ENCODE measurements around the gene KLHL24. TPM values are rescaled to one million over a fixed set of nuclear protein-coding genes. Genes with fewer than 3 reads are reported as not detected.

The KLHL24 gene
- total and polyA plus RNA-seq, 11 donors: 16.5 to 275 (median 199) TPM

DNA sequence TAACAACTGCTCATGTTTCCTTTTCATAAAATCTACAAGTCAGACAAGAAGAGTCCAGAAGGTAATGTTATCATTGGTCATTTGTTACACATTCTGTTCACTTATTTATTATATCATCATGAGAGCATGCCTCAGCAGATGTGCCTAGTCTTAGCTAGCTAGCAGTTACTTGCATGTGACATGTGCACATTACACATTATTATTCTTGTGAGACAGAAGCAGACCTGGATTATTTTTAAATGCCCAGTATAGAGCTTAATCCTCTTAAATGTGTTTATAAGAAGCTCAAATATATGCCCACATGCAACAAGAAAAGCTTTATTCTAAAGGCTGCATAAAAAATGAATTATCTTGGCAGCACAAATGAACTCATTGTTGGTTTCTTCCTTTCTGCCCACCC, 74.8 kb downstream of the KLHL24 start:
- DNase-seq: no peak
- intact Hi-C loops (cut with DNase I): no loop called here
- ATAC-seq: no peak

DNA sequence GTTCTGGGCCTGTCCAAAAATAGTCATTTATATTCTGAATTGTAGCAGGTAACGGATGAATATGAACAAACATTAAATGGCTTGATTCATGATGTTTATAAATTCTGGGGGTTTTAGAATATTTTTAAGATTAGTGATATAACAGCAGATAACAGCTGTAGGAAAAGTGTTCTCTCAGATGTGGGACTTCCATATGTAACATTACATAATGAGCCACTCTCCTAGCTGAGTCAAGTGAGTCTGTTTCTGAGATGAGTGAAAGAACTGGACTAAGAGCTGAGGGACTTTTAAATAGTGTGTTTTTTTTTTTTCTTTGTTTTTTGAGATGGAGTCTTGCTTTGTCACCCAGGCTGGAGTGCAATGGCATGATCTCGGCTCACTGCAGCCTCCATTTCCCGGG, 76.1 kb downstream of the KLHL24 start:
- H3K9me3 ChIP-seq: no peaks in the 10 kb centered on the region
- H3K4me1 ChIP-seq: peaks cover 0 to 7% (median 0%) of the 10 kb centered on the region in 12 donors
- H3K27me3 ChIP-seq: no peaks in the 10 kb centered on the region
- no peak for TF ChIP-seq POLR2A (IDR thresholded peaks at IDR 0.05)
- TF ChIP-seq, protein P1, sequence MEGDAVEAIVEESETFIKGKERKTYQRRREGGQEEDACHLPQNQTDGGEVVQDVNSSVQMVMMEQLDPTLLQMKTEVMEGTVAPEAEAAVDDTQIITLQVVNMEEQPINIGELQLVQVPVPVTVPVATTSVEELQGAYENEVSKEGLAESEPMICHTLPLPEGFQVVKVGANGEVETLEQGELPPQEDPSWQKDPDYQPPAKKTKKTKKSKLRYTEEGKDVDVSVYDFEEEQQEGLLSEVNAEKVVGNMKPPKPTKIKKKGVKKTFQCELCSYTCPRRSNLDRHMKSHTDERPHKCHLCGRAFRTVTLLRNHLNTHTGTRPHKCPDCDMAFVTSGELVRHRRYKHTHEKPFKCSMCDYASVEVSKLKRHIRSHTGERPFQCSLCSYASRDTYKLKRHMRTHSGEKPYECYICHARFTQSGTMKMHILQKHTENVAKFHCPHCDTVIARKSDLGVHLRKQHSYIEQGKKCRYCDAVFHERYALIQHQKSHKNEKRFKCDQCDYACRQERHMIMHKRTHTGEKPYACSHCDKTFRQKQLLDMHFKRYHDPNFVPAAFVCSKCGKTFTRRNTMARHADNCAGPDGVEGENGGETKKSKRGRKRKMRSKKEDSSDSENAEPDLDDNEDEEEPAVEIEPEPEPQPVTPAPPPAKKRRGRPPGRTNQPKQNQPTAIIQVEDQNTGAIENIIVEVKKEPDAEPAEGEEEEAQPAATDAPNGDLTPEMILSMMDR (IDR thresholded peaks at IDR 0.05): no peak
- peaks cover 0 to 20% (median 9%) of the 10 kb centered on the region in 9 donors for H3K36me3 ChIP-seq
- no peak overlapping the region for H3K4me3 ChIP-seq
- intact Hi-C loops (cut with DNase I): no loop called here
- ATAC-seq (no peak), DNase-seq (no peak)
- WGBS, 4 donors: 89 to 99% (median 96%) methylated on average over 3 of the region's 3 CpGs
- H3K27ac ChIP-seq: no peak overlapping the region

More for the DNA sequence above, 74.8 kb downstream of the KLHL24 start:
- no peak for TF ChIP-seq POLR2A (IDR thresholded peaks at IDR 0.05)
- TF ChIP-seq, protein P1 (IDR thresholded peaks at IDR 0.05): no peak
- Histone ChIP-seq H3K9me3 (no peaks in the 10 kb centered on the region), H3K27me3 (no peaks in the 10 kb centered on the region), H3K4me3 (no peak overlapping the region), H3K36me3 (peaks cover 0 to 7% (median 0%) of the 10 kb centered on the region in 9 donors), H3K4me1 (peaks cover 0 to 7% (median 0%) of the 10 kb centered on the region in 12 donors), H3K27ac (no peak overlapping the region)

DNA sequence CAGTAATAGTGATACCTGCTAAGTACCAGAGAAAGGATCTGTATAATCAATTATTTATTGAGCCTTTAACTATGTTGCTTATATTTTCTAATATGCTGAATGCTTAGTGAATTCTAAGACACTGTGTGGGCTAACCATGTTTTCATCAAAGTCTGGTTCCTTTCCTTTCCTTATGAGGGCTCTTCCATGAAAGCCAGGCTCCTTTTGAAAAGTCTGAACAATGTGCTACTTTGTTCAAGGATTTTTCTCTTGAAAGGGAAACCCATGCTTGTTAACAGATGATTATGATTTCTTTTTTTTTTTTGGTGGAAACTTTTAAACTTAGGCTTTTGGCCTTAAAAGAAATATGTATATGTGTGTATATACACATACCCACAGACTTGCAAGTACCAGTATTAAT, 79.2 kb downstream of the KLHL24 start:
- Histone ChIP-seq H3K36me3 (peaks cover 0 to 51% (median 40%) of the 10 kb centered on the region in 9 donors), H3K27ac (no peak overlapping the region), H3K27me3 (no peaks in the 10 kb centered on the region), H3K4me1 (peaks cover 0 to 7% (median 0%) of the 10 kb centered on the region in 12 donors), H3K9me3 (no peaks in the 10 kb centered on the region), H3K4me3 (no peak overlapping the region)
- no peak for DNase-seq
- no peak for TF ChIP-seq POLR2A (IDR thresholded peaks at IDR 0.05)
- TF ChIP-seq, protein P1 (IDR thresholded peaks at IDR 0.05): no peak
- ATAC-seq: no peak
- intact Hi-C loops (cut with DNase I): no loop called here

DNA sequence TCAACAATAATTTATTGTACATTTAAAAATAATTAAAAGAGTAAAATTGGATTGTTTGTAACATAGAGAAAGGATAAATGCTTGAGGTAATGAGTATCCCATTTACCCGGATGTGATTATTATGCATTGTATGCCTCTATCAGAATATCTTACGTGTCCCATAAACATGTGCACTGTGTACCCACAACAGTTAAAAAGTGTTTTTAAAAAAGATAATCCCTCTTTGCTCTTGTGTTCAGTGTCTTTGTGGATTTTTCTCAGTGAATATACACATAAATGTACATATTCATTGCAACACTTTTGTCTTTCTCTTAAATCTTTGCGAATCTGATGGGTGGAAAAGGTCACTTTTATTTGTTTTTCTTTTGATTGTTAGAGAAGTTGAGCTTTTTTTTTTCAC, 82.6 kb downstream of the KLHL24 start:
- intact Hi-C loops (cut with DNase I): no loop called here
- WGBS, 4 donors: 86 to 94% (median 93%) methylated on average over 3 of the region's 3 CpGs
- H3K4me3 ChIP-seq: no peak overlapping the region

More for the DNA sequence above, 82.6 kb downstream of the KLHL24 start:
- no peak for DNase-seq
- no peak for ATAC-seq
- TF ChIP-seq, protein P1 (IDR thresholded peaks at IDR 0.05): no peak
- TF ChIP-seq POLR2A (IDR thresholded peaks at IDR 0.05): no peak
- Histone ChIP-seq H3K27me3 (no peaks in the 10 kb centered on the region), H3K27ac (no peak overlapping the region), H3K9me3 (no peaks in the 10 kb centered on the region), H3K36me3 (peaks cover 0 to 81% (median 74%) of the 10 kb centered on the region in 9 donors), H3K4me1 (no peaks in the 10 kb centered on the region)
